GM12874 (cell line): Measurements from ENCODE around the gene EEA1.

Experiments used
- CTCF ChIP-seq: IDR thresholded peaks from 2 replicates; pipeline ENCODE4 v1.5.1; 2011; ENCODE audit warnings: low read depth, mild to moderate bottlenecking, control low read depth, low read length, moderate library complexity; ENCODE audit not compliant: insufficient read depth

The EEA1 gene

GRCh38 chr12:92886131-92886530 lies 43.0 kb downstream of the EEA1 start:
- TF ChIP-seq CTCF: no peak

DNA sequence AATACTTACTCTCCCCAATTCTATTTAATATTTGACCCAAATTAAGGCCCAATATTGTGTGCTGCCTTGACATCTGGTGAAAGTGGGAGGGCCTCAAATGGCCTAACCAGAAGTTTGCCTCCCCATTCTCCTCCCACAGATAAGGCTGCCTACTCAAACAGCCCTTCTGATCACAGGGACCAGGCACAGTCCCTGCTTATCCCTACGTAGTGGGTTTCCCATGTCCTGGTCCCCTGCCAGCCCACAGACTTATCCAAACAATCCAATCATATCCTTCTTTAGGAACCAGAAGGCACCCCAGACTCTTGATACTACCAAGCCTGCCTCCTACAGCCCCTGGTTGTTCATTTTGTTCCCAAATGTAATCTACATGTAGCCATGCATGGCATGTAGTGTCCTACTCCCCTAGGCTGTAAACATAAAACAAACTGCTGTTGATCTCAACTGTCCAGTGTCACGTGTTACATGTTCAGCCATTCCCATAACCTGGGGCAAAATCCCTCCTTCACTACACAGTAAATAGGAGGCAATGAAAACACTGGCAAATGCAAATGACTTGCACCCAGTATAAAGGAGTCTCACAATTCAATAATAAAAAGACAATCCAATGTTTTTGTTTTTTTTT lies 49.3 kb downstream of the EEA1 start:
- no peak for TF ChIP-seq CTCF

GRCh38 chr12:92877904-92878303 lies 51.2 kb downstream of the EEA1 start:
- TF ChIP-seq CTCF: no peak

- TF ChIP-seq CTCF: no peak
These were observed 52.6 kb downstream of the EEA1 start for GRCh38 chr12:92876496-92876895.

GRCh38 chr12:92871116-92871515 lies 58.0 kb downstream of the EEA1 start:
- no peak for TF ChIP-seq CTCF

- TF ChIP-seq CTCF: no peak
These were observed 62.7 kb downstream of the EEA1 start for GRCh38 chr12:92866418-92866817.

GRCh38 chr12:92863251-92863650 lies 65.8 kb downstream of the EEA1 start:
- TF ChIP-seq CTCF: no peak
